MCF 10A (cell line): ENCODE results near the gene SLF2. TPM values are rescaled to one million over a fixed set of nuclear protein-coding genes. Genes with fewer than 3 reads are reported as not detected.

ENCODE experiments used
- BruUV-seq: library from RNA; stranded (reverse); fragments of 400-500 nt; replicated peaks from 2 replicates; lab custom pipeline; 2021; lab: Mats Ljungman, UMichigan
- CTCF ChIA-PET: fragments of 300-600 bp; sonication (Branson Sonifier 250); formaldehyde crosslinking; extraction: SDS; loops from one replicate; lab custom pipeline; 2021; ENCODE audit warnings: antibody characterized with exemption, inconsistent platforms; lab: Yijun Ruan, JAX
- POLR2A ChIA-PET: fragments of 300-600, 350-650 bp; sonication (Branson Sonifier 250); formaldehyde crosslinking; extraction: SDS; loops from one replicate; lab custom pipeline; 2020; ENCODE audit warnings: antibody characterized with exemption, inconsistent platforms; lab: Yijun Ruan, JAX
- DNase-seq: peaks from one replicate; pipeline ENCODE4 v3.0.0-alpha.2; 2018; ENCODE audit not compliant: unreplicated experiment
- H3K27ac Mint-ChIP-seq: one replicate; pipeline ENCODE4 v1.8.0; 2022; ENCODE audit warnings: mild to moderate bottlenecking, low read depth, mixed read lengths; ENCODE audit not compliant: unreplicated experiment
- H3K27me3 Mint-ChIP-seq: one replicate; pipeline ENCODE4 v1.8.0; 2022; ENCODE audit warnings: mixed read lengths; ENCODE audit not compliant: insufficient read depth, unreplicated experiment
- H3K36me3 Mint-ChIP-seq: one replicate; pipeline ENCODE4 v1.8.0; 2022; ENCODE audit warnings: mild to moderate bottlenecking, moderate library complexity, mixed read lengths; ENCODE audit not compliant: insufficient read depth, unreplicated experiment
- H3K4me1 Mint-ChIP-seq: one replicate; pipeline ENCODE4 v1.8.0; 2022; ENCODE audit warnings: mixed read lengths; ENCODE audit not compliant: insufficient read depth, unreplicated experiment
- H3K4me3 Mint-ChIP-seq: one replicate; pipeline ENCODE4 v1.8.0; 2022; ENCODE audit warnings: mild to moderate bottlenecking, moderate library complexity, mixed read lengths; ENCODE audit not compliant: unreplicated experiment
- H3K9me3 Mint-ChIP-seq: one replicate; pipeline ENCODE4 v1.8.0; 2022; ENCODE audit warnings: mixed read lengths; ENCODE audit not compliant: unreplicated experiment
- CTCF ChIP-seq: fragments of 200-600 bp; IDR thresholded peaks from one replicate; pipeline ENCODE4 v1.8.0; 2022; ENCODE audit warnings: antibody characterized with exemption, mild to moderate bottlenecking; ENCODE audit not compliant: unreplicated experiment
- intact Hi-C: fragments of 100-400 bp; cut with micrococcal nuclease; formaldehyde crosslinking; loops from 2 replicates; pipeline ENCODE4 v1.14.1; 2022
- total RNA-seq: library from RNA; stranded (reverse); gene quantifications from 2 replicates; pipeline ENCODE4 v1.2.3, GENCODE V29; 2022

Gene SLF2
- total RNA-seq, 1 experiment from 2014 or later = 27.0 TPM

DNA sequence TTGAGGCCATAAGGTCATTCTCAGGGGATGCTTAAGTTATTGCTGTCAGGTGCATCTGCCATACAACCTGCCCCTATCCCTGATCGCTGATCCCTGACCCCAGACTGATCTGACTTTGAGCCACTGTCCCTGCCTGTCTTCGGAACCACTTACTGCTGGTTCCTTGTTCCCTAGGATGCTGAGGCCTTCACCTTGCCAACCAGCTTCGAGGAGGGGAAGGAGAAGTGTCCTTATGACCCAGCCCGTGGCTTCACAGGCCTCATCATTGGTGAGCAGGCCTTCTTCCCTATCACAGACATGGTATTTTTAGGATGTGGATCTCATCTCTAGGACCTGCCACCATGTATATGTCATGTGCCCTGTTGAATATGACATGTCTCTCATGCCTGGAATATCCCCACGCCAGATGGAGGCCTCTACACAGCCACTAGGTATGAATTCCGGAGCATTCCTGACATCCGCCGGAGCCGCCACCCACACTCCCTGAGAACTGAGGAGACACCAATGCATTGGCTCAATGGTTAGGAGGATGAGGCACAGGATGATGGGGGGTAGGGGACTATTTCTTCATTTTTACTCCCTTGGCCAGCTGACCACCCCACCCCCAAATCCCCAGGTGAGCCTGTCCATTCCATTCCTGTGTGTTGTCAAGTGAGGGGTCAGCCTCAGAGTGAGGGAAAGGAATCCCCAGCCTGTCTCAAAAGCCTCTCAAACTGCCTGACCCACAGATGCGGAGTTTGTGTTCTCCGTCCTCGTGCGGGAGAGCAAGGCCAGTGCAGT is 65.5 kb downstream of the SLF2 start:
- ChIA-PET POLR2A (no interaction called here), CTCF (no interaction called here)
- no peak for TF ChIP-seq CTCF
- Mint-ChIP-seq H3K9me3 (no peaks in the 10 kb centered on the region), H3K27me3 (no peaks in the 10 kb centered on the region), H3K36me3 (peaks cover 28% of the 10 kb centered on the region), H3K4me3 (no peak overlapping the region), H3K4me1 (no peaks in the 10 kb centered on the region), H3K27ac (no peak overlapping the region)
- intact Hi-C loops = no loop called here
- no peak for DNase-seq
- no TSS peak for BruUV-seq

DNA sequence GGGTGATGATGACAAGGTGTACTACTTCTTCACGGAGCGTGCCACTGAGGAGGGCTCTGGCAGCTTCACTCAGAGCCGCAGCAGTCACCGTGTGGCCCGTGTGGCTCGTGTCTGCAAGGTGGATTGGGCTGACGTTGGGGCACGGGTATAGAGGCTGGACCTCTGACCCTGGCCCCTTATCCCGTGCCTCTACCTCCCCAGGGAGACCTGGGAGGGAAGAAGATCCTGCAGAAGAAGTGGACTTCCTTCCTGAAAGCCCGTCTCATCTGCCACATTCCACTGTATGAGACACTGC is 66.1 kb downstream of the SLF2 start:
- TF ChIP-seq CTCF = no peak
- Mint-ChIP-seq H3K27ac (no peak overlapping the region), H3K9me3 (no peaks in the 10 kb centered on the region), H3K27me3 (no peaks in the 10 kb centered on the region), H3K4me3 (no peak overlapping the region), H3K36me3 (peaks cover 28% of the 10 kb centered on the region), H3K4me1 (no peaks in the 10 kb centered on the region)
- POLR2A ChIA-PET = no interaction called here
- DNase-seq = no peak
- CTCF ChIA-PET = no interaction called here
- no TSS peak for BruUV-seq
- intact Hi-C loops = no loop called here

DNA sequence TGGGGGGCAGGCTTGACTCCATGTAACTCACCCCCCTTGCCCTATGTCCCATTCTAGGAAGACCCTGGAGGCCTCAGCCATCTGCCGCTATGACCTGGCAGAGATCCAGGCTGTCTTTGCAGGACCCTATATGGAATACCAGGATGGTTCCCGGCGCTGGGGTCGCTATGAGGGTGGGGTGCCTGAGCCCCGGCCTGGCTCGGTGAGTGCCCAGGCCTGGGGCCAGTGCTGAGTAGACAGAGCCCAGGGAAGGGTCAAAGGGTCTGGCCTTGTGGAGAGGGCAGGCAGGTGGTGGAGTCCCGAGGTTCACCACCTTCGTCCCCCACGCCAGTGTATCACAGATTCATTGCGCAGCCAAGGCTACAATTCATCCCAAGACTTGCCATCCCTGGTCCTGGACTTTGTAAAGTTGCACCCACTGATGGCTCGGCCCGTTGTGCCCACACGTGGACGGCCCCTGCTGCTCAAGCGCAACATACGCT is 67.1 kb downstream of the SLF2 start:
- ChIA-PET POLR2A (interaction anchor here (0.5 to 0.9 kb wide), 3 partner anchors 9 to 669 kb away, joined by 3 to 4 read pairs (median 3); no protein-coding TSS in a partner anchor), CTCF (interaction anchor here (0.6 kb wide), 2 partner anchors 17 to 18 kb away, joined by 3 read pairs; no protein-coding TSS in a partner anchor)
- no TSS peak for BruUV-seq
- no peaks in the 10 kb centered on the region for H3K4me1 Mint-ChIP-seq
- H3K27ac Mint-ChIP-seq = no peak overlapping the region
- intact Hi-C loops = no loop called here
- H3K27me3 Mint-ChIP-seq = no peaks in the 10 kb centered on the region
- no peak for TF ChIP-seq CTCF
- no peak for DNase-seq
- H3K9me3 Mint-ChIP-seq = no peaks in the 10 kb centered on the region
- H3K36me3 Mint-ChIP-seq = peaks cover 28% of the 10 kb centered on the region
- H3K4me3 Mint-ChIP-seq = no peak overlapping the region

- CTCF ChIA-PET = interaction anchor here (0.6 to 1.2 kb wide), 2 partner anchors 17 to 34 kb away, joined by 3 read pairs; no protein-coding TSS in a partner anchor
- Mint-ChIP-seq H3K27me3 (no peaks in the 10 kb centered on the region), H3K4me1 (no peaks in the 10 kb centered on the region), H3K27ac (no peak overlapping the region), H3K9me3 (no peaks in the 10 kb centered on the region), H3K4me3 (no peak overlapping the region), H3K36me3 (peaks cover 28% of the 10 kb centered on the region)
- no TSS peak for BruUV-seq
- TF ChIP-seq CTCF = no peak
- POLR2A ChIA-PET = interaction anchor here (0.5 kb wide), 1 partner anchor 88 kb away, joined by 4 read pairs; no protein-coding TSS in a partner anchor
- DNase-seq = no peak
- intact Hi-C loops = no loop called here
These were observed 67.5 kb downstream of the SLF2 start for GRCh38 chr10:100980311-100980710.
